GM20000 (cell line): ENCODE results near the gene ALOX15B.

Source experiments
- DNase-seq: peaks from one replicate; pipeline ENCODE4 v3.0.0; 2012; ENCODE audit warnings: low spot score
- TF ChIP-seq, protein P1 (sequence below): IDR thresholded peaks from 2 replicates; pipeline ENCODE4 v1.5.1; 2012; ENCODE audit warnings: mild to moderate bottlenecking, control low read depth; ENCODE audit errors: extremely low read depth, missing control alignments

Gene ALOX15B

GRCh38 chr17:8005967-8006730 lies 32.7 kb upstream of the ALOX15B start:
- DNase-seq, result no peak
- TF ChIP-seq, protein P1, sequence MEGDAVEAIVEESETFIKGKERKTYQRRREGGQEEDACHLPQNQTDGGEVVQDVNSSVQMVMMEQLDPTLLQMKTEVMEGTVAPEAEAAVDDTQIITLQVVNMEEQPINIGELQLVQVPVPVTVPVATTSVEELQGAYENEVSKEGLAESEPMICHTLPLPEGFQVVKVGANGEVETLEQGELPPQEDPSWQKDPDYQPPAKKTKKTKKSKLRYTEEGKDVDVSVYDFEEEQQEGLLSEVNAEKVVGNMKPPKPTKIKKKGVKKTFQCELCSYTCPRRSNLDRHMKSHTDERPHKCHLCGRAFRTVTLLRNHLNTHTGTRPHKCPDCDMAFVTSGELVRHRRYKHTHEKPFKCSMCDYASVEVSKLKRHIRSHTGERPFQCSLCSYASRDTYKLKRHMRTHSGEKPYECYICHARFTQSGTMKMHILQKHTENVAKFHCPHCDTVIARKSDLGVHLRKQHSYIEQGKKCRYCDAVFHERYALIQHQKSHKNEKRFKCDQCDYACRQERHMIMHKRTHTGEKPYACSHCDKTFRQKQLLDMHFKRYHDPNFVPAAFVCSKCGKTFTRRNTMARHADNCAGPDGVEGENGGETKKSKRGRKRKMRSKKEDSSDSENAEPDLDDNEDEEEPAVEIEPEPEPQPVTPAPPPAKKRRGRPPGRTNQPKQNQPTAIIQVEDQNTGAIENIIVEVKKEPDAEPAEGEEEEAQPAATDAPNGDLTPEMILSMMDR, result no peak

DNA sequence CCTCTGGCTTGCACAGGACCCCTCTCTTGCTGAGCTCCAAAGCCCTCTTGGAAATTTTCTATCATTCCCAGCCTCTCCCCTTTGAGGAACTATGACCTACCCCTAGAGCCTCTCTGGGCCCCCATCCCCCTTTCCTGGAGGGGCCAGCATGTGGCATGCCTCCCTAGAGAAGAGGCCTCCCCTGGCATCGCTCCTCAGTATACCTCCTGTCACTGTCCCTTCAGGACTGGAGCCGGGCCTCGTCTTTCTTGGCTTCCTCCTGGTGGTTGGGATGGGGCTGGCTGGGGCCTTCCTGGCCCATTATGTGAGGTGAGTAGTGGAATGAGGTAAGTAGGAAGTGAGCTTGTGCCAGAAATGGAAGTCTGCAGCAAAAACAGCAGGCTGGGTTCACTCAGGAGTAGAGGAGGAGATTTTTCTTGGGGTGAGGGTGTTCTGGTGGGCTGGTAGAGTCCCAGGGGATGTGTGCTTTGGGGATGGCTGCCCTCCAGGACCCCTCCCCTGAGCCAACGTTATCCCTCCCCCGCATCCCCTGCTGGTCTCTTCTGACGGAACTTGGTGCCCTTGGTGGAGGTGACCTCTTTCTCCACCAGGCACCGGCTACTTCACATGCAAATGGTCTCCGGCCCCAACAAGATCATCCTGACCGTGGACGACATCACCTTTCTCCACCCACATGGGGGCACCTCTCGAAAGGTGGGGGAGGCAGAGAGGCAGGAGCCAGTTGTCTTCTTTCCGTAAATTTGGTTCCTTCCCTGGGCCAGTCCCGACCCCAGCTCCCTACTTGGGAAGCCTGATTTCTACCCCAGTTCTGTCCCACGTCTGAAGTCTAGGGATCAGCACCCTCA lies 31.8 kb upstream of the ALOX15B start:
- TF ChIP-seq, protein P1, result no peak
- no peak for DNase-seq

DNA sequence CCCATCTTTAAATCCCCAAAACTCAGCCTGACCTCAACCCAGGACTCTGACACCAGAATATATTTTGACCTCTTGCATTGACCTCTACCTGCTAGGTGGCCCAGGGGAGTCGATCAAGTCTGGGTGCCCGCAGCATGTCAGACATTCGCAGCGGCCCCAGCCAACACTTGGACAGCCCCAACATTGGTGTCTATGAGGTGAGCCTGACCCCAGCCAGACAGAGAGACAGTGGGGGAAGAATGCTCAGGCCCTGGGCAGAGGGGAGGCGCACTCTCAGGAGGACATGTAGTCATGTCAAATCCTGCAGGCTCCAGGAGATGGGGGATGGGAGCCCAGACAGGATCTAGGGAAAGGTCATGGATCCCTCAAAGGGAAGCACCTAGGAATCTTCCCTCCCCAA lies 31.0 kb upstream of the ALOX15B start:
- no peak for DNase-seq
- TF ChIP-seq, protein P1, result no peak

GRCh38 chr17:8012045-8012580 lies 26.7 kb upstream of the ALOX15B start:
- DNase-seq, result no peak
- TF ChIP-seq, protein P1, result no peak

DNA sequence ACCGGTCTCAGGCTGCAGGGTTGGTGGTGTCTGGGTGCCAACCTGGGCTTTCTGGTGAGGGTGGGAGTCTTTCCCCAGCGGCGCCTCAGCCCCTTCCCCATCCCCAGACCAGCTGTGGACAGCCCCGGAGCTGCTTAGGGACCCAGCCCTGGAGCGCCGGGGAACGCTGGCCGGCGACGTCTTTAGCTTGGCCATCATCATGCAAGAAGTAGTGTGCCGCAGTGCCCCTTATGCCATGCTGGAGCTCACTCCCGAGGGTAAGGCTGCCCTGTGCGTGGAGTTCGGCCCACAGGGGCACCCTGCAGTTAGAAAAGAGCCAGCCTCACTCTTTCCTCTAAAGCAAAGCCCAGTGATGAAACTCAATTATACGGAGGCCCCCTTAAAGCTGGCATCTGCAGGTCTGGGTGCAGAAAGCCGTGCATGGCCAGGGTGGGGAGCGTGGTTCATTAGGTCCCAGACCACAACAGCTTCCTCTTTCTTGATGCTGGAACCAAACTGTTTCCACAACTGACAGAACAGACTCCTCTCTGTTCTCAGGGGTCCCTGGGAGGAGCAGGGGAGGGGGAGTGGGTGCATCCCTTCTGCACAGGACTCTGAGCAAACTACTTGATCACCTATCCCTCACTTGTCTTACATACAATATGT lies 25.7 kb upstream of the ALOX15B start:
- TF ChIP-seq, protein P1, result no peak
- no peak for DNase-seq

DNA sequence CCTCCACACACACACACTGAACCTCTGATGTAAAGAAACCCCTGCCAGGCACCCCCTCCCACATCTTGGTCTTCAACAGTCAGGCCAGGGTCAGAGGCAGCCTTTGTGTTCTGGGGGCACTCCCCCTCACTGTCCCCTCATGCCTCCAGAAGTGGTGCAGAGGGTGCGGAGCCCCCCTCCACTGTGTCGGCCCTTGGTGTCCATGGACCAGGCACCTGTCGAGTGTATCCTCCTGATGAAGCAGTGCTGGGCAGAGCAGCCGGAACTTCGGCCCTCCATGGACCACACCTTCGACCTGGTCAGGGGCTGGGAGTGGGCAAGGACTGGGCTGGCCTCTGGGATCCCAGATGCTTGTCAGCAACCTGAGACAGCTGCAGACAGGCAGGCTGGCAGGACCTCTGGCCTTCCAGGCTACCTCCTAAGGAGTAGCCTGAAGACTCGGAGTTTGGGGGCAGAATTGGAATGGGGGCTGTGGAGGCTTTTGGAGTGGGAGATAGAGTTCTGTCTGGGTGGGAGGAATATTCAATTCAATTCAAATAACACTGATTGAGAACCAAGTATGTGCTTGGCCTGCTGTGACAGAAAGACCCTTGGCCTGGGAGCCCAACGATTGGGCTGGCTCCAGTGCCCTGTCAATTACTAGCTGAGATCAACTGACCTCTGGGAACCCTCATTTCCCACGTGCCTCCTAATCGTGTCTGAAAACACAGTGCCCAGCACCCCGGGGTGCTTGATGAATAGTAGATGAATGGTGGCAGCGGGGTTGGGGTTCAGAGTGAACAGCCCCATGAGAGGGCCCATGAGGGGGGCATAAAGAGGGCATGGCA lies 24.9 kb upstream of the ALOX15B start:
- TF ChIP-seq, protein P1, result no peak
- DNase-seq, result no peak
